IPS DF 4.7 (cell line): ENCODE results near the gene SYT13.

ENCODE experiments used
- DNase-seq: peaks from one replicate; pipeline ENCODE4 v3.0.0-alpha.2; 2013; ENCODE audit warnings: low spot score; ENCODE audit errors: extremely low read depth

SYT13 gene, protein sequence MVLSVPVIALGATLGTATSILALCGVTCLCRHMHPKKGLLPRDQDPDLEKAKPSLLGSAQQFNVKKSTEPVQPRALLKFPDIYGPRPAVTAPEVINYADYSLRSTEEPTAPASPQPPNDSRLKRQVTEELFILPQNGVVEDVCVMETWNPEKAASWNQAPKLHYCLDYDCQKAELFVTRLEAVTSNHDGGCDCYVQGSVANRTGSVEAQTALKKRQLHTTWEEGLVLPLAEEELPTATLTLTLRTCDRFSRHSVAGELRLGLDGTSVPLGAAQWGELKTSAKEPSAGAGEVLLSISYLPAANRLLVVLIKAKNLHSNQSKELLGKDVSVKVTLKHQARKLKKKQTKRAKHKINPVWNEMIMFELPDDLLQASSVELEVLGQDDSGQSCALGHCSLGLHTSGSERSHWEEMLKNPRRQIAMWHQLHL

GRCh38 chr11:45285930-45286632 is at the start of gene SYT13:
Gene SYT13 (minus strand): TSS chr11:45286341. CDS start chr11:45286207, 134 bp downstream.
- no peak for DNase-seq

DNA sequence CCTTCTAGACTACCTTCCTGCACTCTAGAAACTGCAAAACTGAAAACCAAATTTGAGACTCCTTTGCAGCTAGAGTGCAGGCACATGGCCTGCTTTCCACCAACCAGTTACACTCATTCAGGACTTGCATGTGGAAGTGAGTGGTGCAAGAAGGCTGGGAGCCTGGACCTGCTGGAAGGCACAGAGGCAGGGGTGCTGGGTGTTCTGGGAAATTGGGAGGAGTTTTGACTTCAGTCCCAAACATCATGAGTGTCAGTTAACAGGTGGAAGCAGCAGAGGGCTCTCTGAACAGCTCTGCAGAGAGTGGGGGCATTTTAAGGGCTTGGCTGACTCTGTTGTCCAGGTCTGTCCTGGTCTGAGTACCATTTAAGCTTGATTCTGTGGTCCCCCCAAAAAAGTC is 49.3 kb upstream of the SYT13 start:
- no peak for DNase-seq

DNA sequence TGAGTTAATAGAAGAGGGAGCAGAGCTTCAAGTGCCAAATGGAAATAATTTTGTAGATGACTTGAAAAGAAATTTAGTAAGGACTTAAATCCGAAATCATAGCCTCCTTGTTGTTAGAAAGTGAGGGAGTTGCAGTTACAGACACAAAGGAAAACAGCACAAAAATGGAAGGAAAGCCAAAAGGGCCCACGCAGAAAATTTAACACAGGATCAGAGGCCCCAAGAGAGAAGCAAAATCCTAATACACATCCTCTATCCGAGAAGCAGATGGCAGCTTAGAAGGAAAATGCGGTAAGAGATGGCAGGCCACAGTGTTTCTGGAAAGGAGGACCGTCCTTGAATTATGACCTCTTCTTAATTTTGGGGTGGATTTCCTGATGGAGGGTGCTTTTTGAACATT is 48.7 kb upstream of the SYT13 start:
- DNase-seq = no peak

DNA sequence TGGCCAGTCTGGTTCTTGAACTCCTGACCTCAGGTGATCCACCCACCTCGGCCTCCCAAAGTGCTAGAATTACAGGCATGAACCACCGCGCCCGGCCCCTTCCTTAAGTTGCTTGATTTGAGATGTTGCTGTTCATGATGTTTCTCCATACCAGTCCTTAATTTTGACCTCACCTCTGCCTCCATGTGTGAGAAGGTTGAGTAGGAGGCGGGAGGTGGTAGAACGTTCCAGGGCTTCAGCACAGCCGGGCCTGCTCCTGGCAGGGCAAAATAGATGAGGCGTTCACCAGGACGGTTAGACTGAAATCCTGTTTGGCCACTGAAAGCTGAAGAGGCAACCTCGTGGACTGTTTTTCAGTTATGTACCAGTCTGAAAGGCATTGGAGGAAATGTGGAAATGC is 48.3 kb upstream of the SYT13 start:
- no peak for DNase-seq

DNA sequence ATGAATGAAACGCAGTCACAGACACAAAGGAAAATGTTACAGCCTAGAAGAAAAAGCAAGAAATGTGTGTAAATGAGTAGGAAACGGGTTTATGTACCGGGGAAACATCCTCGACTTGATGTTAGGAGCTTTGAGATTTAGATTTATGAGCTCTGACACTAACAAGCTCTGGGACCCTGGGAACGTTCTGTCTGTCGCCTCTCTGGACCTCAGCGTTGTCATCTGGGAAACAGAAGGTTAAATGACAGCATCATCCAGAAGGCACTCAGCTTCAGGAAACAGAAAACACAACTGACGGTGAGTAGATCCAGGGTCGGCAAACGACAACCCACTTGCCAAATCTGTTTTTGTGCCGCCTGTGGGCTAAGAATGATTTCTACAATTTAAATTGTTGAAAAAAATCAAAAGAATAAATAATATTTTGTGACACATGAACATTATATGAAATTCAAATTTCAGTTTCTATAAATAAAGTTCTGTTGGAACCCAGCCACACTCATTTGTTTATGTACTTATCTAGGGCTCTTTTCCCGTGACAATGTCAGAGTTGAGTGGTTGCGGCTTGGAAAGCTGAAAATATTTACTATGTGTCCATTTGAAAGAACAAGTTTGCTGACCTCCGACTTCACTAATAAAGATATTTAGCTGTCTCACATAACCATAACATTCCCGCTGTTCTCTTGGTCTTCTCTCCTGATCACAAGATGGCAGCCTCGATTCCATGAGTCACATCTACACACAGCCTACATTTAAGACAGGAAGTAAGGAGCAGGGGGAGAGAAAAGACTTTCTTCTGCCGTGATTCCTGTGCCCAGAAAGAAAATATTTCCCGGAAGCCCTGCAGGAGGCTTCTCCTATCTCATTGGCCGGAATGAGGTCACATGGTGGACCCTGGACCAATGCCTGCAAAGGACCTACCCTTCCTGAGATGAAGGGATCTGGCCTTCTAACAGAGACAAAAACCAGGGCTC is 47.1 kb upstream of the SYT13 start:
- DNase-seq = no peak

- no peak for DNase-seq
Measured at GRCh38 chr11:45332276-45332934, 46.3 kb upstream of the SYT13 start.

DNA sequence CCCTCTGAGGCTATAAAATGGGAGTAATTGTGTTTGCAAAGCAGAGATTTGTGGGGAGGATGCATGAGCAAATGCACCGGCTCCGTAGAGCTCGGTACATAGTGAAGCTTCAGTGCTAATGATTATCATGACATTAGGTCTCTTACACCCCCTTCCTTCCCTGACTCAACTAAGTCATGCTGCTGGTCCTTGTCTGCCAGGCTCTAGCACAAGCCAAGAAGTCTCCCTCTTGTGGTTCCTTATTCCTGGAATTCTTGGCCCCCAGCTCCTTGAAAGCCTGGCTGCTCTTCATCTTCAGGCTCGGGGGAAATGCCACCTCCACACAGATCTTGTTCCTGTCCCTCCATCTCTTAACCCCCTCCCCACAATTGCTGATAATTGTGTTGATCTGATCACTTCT is 45.7 kb upstream of the SYT13 start:
- DNase-seq = no peak

GRCh38 chr11:45328726-45329125 is 42.6 kb upstream of the SYT13 start:
- no peak for DNase-seq

DNA sequence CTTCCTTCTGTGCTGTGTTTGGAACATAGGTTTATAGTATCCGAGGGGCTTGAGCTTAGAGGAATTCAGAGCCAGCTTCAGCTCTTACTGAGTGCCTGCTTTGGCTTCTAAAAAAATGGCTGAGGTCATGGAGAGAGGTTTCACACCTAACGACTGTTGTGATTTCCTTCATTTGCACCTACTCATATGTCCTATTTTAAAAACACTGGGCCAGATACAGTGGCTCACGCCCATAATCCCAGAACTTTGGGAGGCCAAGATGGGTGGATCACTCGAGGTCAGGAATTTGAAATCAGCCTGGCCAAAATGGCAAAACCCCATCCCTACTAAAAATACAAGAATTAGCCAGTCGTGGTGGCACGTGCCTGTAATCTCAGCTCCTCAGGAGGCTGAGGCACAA is 38.3 kb upstream of the SYT13 start:
- DNase-seq = no peak

DNA sequence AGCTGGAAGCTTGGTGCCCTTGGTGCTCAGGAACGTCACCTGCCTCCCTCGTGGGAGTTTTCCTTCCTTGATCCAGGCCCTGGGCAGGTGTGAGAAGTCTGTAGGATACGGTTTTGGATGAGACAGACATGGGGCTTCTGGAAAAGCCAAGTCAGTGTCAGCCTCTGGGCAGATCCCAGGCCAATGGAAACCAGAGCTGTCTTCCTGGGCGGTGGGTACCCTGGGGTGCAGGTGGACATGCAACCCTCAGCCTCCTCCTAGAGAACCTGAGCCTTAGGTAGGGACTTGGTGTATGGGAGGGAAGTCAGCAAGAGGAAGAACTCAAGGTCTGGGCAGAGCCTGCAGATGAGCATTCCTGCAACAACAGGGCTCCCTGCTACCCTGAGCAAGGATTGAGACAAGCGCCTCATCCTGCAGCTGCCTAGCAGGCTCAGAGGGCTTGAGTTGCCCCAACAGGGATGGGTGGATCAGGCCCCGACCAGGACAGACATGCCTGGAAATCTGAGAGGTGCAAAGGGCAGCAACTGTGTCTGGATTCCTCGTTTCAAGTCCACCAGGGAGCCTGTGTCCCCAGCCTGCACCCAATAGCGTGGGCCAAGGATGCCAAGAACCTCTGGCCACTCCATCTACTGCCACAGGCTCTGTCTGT is 37.6 kb upstream of the SYT13 start:
- no peak for DNase-seq

DNA sequence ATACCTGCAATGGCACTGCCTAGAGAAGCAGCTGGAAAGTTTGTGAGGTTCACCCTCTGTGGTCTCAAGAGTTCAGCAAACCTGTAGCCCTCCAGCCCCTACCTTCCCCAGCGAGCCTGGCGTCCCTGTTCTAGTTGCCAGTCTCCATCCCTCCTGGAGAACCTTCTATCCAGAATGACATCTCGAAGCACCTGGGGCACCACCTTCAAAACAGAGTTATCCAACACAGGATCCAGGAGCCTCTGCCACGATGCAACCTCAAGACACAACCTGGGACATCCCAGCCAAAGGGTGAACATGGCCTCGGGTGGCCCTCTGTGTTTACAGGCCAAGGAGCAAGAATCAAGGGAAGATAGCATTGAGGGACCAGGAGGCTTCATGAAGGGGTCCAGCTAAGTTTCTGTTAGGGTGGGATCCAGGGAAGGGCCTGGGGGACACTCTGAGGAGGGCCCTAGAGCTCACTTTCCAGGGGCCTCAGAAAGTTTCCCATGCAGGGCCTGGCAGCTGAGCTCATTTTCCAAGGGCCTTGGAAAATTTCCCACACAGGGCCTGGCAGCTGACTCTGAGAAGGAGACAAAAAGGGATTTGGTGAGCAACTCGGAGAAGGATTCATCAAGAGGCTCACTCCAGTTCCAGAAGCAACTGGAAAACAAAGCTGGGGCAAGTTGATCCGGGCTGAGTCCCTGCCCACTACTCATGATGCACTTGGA is 36.9 kb upstream of the SYT13 start:
- no peak for DNase-seq

DNA sequence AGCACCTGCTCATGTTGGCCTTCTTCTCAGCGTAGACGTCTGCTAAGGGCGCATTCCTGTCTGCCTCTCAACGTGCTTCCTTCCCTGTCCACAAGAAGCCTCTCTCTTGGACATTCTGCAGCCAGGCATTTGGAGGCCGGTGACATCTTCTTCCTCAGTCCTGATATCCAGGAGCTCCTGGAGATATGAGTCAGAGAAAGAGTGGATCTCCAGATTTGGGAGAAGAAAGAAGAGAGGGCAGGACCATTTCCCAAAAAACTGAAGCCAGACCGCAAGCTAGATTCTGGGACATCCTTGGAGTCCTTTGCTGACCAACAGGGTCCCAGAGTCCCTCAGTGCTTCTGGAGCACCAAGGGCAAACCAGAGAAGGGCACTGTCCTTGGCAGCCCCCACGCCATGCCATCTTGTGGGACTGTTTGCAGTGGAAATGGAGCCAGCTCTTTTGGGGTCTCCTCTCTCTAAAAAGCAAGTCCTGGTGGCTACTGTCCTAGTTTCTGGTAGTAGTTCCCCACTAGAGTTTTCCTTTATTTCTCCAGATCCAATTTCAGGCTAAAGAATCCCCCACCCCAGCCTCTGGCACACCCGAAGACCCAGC is 36.1 kb upstream of the SYT13 start:
- DNase-seq = no peak

GRCh38 chr11:45321669-45322068 is 35.5 kb upstream of the SYT13 start:
- DNase-seq = no peak

GRCh38 chr11:45321031-45321595 is 35.0 kb upstream of the SYT13 start:
- no peak for DNase-seq

GRCh38 chr11:45320371-45320770 is 34.2 kb upstream of the SYT13 start:
- no peak for DNase-seq

GRCh38 chr11:45319077-45319476 is 32.9 kb upstream of the SYT13 start:
- DNase-seq = no peak

- no peak for DNase-seq
Measured at GRCh38 chr11:45318516-45318915, 32.4 kb upstream of the SYT13 start.

DNA sequence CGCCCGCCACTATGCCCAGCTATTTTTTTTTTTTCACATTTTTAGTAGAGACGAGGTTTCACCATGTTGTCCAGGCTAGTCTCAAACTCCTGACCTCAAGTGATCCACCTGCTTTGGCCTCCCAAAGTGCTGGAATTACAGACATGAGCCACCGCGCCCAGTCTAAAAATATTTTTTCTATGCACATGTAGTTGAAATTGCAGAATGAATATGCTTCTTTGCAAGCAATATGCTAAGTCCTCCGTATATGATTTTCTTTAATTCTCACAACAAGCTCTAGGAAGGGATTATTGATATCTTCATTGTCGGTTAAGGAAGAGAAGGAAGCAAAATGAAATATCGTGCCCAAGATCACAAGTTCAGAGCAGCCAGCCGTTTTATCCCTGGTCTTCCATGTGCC is 30.1 kb upstream of the SYT13 start:
- DNase-seq = no peak

DNA sequence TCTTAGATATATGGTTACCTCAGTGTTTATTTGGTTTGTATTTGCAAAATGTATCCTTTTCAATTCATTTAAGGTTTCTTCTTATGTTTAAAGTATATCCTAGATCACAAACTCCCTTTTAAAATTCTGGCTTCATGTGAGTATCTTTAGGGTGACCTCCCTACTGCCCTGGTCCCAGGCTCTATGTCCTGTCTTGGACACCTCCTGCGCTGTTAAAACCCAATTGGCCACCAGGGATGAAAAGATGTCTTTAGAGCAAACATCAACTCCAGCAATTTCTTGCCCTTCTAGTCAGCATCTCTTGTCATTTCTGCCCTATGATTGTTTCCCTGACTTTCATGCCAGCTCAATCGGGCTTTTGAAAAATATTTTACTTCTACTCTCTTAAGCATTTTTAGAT is 28.8 kb upstream of the SYT13 start:
- DNase-seq = no peak
